T-helper 9 cell (primary cell): ENCODE results near the gene GPR137.
A peak's percentile ranks its signal among the peaks of the same experiment; 100 is the strongest.

Experiments
- DNase-seq: peaks from one replicate; pipeline ENCODE4 v3.0.0-alpha.2; 2020

The GPR137 gene

GRCh38 chr11:64249563-64250414 is 35.9 kb upstream of the GPR137 start:
- DNase-seq, result no peak

- DNase-seq, result no peak
These were observed 35.1 kb upstream of the GPR137 start for GRCh38 chr11:64250415-64251015.

DNA sequence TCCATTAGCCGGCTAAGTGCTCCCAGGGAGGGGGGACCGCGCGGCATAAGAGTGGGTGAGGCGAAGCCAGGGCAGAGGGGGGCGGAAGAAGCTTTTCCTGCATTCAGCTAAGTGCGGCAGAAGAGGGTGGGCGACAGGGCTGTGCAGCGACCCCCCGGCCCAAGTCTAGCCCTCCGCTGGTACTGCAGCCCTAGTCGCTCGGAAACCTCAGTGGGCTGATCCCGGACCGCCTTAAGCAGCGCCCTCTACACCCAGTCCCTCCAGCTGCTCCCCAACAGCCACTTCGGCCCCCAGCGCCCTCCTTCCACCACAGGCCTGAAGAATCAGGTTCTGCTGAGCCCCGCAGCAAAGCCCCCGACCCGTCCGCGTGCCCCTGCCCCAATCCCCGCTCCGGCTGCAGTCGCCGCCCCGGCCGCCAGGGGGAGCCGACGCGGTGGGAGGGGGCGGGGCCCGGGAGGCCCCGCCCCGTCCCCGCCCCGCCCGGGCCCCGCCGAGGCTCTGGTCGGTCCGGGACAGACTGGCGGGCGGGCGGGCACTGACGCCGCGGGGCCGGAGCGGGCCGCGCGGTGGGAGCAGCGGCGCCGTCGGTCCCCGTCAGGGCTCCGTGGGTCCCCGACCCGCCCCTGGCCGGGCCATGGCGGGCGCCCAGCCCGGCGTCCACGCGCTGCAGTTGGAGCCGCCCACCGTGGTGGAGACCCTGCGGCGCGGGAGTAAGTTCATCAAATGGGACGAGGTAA is 34.5 kb upstream of the GPR137 start, which contains the start of gene PLCB3:
Gene PLCB3, plus strand, starts transcription at position 515 of the 737 bp plus-strand sequence. Its CDS starts 120 bp downstream, at position 635.
- peak; percentile 70 for DNase-seq

DNA sequence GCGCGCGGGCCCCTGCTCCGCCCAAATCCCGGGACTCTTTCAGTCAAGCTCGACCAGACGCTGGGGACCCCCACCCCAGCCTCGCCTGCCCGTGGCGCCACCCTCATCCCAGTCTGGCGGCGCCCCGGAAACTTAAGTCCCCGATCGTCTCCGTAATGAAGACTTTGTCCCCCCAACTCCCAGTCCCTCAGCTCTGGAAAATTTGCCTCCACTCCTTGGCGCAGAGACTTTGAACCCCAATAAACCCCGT is 34.0 kb upstream of the GPR137 start:
- no peak for DNase-seq

- DNase-seq, result no peak
These were observed 33.4 kb upstream of the GPR137 start for GRCh38 chr11:64252003-64252872.

GRCh38 chr11:64253043-64253442 is 32.6 kb upstream of the GPR137 start:
- no peak for DNase-seq

- no peak for DNase-seq
These were observed 32.2 kb upstream of the GPR137 start for GRCh38 chr11:64253481-64253880.

DNA sequence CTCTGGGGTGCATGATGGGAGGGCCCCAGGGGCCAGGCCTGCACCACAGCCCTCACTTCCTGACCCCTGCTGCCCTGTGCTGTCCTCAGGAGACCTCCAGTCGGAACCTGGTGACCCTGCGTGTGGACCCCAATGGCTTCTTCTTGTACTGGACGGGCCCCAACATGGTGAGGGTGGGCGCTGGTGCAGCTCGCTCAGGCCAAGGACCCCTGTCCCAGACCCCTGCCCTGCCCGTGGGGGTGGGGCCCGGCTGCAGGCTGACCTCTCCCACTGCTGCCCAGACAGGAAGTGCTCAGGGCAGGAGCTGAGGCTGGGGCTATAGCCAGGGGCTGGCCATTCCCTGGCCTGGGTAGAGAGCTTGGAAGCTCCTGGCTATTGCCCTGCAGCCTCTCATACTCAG is 31.3 kb upstream of the GPR137 start:
- DNase-seq, result no peak

GRCh38 chr11:64255135-64256128 is 30.2 kb upstream of the GPR137 start:
- DNase-seq, result no peak

DNA sequence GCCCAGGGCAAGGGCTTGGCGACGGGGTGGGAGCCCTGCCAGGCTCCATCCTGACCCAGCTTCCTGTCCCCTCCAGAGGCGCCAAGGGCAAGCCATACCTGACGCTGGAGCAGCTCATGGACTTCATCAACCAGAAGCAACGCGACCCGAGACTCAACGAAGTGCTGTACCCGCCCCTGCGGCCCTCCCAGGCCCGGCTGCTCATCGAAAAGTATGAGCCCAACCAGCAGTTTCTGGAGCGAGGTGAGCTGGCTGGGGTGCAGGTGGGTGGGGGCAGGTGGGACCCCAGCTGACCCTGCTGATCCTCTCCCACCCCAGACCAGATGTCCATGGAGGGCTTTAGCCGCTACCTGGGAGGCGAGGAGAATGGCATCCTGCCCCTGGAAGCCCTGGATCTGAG is 29.3 kb upstream of the GPR137 start:
- no peak for DNase-seq

GRCh38 chr11:64258356-64258755 is 27.3 kb upstream of the GPR137 start:
- DNase-seq, result no peak

GRCh38 chr11:64258946-64259532 is 26.6 kb upstream of the GPR137 start:
- no peak for DNase-seq

DNA sequence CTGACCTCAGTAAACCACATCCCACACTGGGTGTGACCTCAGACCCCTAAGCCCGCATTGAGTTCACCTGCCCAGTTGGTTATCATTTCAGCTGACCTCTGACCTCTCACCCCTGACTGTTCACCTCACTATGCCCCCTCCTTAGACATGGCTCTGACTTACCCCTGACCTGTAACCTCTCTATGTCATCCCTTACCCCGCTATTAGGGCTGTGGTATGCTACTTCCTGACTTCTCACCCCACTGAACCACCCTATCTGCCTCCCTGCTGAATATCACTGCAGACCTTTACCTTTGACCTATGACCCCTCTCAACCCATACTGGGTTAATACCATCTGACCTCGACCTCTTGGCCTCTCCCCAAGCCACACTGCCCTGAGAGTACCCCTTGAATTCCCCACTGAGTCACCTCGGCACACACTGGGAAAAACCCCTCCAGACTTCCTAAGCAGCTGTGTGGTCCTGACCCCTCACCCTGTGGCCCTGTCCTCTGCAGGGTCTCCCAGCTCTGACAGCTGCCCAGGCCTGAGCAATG is 26.0 kb upstream of the GPR137 start:
- DNase-seq, result no peak

GRCh38 chr11:64260147-64260708 is 25.4 kb upstream of the GPR137 start:
- DNase-seq, result no peak

DNA sequence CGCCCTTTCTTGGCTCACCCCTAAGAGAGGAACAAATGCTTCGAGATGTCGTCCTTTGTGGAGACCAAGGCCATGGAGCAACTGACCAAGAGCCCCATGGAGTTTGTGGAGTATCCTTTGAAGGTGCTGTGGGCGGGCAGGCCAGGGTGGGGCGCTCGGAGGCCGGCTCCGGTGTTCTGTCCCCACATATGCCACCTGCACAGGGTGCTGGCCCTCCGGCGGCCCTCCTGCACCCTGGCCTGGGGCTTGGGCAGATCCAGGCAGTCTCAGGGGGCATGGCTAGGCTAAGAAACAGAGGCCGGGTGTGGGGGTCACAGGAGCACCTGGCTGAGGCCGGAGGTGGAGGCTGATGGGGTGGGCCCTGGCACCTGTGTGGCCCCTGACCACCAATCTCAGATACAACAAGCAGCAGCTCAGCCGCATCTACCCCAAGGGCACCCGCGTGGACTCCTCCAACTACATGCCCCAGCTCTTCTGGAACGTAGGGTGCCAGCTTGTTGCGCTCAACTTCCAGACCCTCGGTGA is 24.0 kb upstream of the GPR137 start:
- DNase-seq, result no peak

DNA sequence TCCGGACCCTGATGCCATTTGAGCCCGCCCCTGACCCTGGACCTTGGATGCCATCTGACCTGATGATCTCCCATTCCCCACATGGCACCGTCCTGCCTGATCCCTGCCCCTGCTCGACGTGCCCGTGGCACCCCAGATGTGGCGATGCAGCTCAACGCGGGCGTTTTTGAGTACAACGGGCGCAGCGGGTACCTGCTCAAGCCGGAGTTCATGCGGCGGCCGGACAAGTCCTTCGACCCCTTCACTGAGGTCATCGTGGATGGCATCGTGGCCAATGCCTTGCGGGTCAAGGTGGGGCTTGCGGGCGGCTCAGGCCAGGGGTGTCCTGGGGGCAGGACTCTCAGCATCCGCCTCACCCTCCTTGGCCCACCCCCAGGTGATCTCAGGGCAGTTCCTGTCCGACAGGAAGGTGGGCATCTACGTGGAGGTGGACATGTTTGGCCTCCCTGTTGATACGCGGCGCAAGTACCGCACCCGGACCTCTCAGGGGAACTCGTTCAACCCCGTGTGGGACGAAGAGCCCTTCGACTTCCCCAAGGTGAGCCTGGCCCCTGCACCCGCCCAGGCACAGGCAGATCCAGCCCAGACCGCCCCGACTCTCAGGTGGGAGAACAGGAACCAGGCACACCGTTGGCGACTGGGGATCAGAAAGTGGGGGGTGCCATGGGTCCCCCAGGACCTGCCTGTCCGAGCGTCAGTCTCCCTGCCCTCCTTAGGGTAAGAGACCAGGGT is 23.2 kb upstream of the GPR137 start:
- DNase-seq, result no peak

- no peak for DNase-seq
These were observed 22.4 kb upstream of the GPR137 start for GRCh38 chr11:64263021-64263946.

GRCh38 chr11:64263947-64264317 is 21.7 kb upstream of the GPR137 start:
- DNase-seq, result no peak
